Measurements from ENCODE around the gene TNFRSF19.

DNA sequence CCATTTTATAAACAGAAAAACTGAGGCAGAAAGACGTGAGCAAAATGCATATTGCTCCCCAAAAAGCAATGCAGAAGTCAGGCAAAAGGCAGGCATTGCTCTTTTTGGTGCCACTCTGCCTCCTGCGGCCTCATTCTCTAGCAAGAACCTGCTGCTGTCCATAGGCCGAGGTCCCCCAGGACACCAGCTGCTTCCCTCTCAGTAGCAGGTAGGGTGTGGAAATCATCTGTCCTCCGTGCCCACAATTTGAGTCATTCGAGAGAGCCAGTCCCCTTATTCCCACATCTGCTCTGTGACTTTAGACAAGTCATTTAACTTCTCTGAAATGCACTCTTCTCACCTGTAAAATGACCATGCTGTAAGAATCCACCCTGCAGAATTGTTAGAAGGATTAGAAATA is 50.0 kb downstream of the TNFRSF19 start:
- TF ChIP-seq CTCF (IDR thresholded peaks at IDR 0.05; ENCODE audit: low read length), result no peak
- no peak for TF ChIP-seq EZH2 (IDR thresholded peaks at IDR 0.05; ENCODE audit: borderline replicate concordance, low read length)
